Mesenchymal stem cell (in vitro differentiated cells and primary cell): ENCODE data around the gene DEFB128.

Source experiments
- DNase-seq: peaks from one replicate; pipeline ENCODE4 v3.0.0-alpha.2; 2013
- H2AFZ ChIP-seq: one replicate; pipeline ENCODE4 v1.6.1; 2013; ENCODE audit warnings: low read depth, mild to moderate bottlenecking, control low read depth, inconsistent platforms, low read length, moderate library complexity
- H2AK5ac ChIP-seq: 2 replicates; pipeline ENCODE4 v1.6.1; 2013; ENCODE audit warnings: low read length, moderate library complexity, mild to moderate bottlenecking, inconsistent platforms; ENCODE audit not compliant: severe bottlenecking
- H2BK120ac ChIP-seq: one replicate; pipeline ENCODE4 v1.6.1; 2013; ENCODE audit warnings: low read depth, mild to moderate bottlenecking, inconsistent platforms, low read length, moderate library complexity
- H2BK12ac ChIP-seq, 2 experiments: one replicate each; pipeline ENCODE4 v1.6.1; 2013; ENCODE audit warnings: inconsistent platforms in 2 of 2, low read length in 2 of 2, mild to moderate bottlenecking in 2 of 2, moderate library complexity in 2 of 2, control low read depth in 1 of 2
- H2BK15ac ChIP-seq: one replicate; pipeline ENCODE4 v1.6.1; 2013; ENCODE audit warnings: mild to moderate bottlenecking, low read depth, inconsistent platforms; ENCODE audit not compliant: poor library complexity, severe bottlenecking
- H2BK5ac ChIP-seq: 2 replicates; pipeline ENCODE4 v1.6.1; 2013; ENCODE audit warnings: low read depth, mild to moderate bottlenecking, low read length, control low read depth, inconsistent platforms; ENCODE audit not compliant: poor library complexity, severe bottlenecking
- H3K14ac ChIP-seq, 2 experiments: one replicate each; pipeline ENCODE4 v1.6.1; 2013; ENCODE audit warnings: inconsistent platforms in 2 of 2, low read length in 2 of 2, control low read depth in 1 of 2, mild to moderate bottlenecking in 1 of 2, moderate library complexity in 1 of 2
- H3K18ac ChIP-seq, 2 experiments: one replicate each; pipeline ENCODE4 v1.6.1; 2013; ENCODE audit warnings: inconsistent platforms in 2 of 2, low read length in 2 of 2, control low read depth in 1 of 2, low read depth in 1 of 2, mild to moderate bottlenecking in 1 of 2
- H3K23ac ChIP-seq, 2 experiments: one replicate each; pipeline ENCODE4 v1.6.1; 2013; ENCODE audit warnings: inconsistent platforms in 2 of 2, low read length in 2 of 2, mild to moderate bottlenecking in 2 of 2, moderate library complexity in 2 of 2, control low read depth in 1 of 2
- H3K27ac ChIP-seq: 2 replicates; pipeline ENCODE4 v1.5.1; 2013; ENCODE audit warnings: mild to moderate bottlenecking, moderate library complexity, low read length, control low read depth, inconsistent platforms; ENCODE audit not compliant: poor library complexity, severe bottlenecking
- H3K27me3 ChIP-seq, 2 experiments: 2 replicates each; pipeline versions ENCODE4 v1.6.1 to v1.7.0; 2013; ENCODE audit warnings: low read length in 2 of 2, mild to moderate bottlenecking in 2 of 2, moderate library complexity in 2 of 2, control low read depth in 1 of 2, inconsistent platforms in 1 of 2; ENCODE audit not compliant: control insufficient read depth in 1 of 2, insufficient read depth in 1 of 2
- H3K36me3 ChIP-seq, 2 experiments: 2 replicates each; pipeline versions ENCODE4 v1.6.1 to v1.7.0; 2013; ENCODE audit warnings: low read length in 2 of 2, control low read depth in 1 of 2, inconsistent platforms in 1 of 2, low read depth in 1 of 2, mild to moderate bottlenecking in 1 of 2; ENCODE audit not compliant: insufficient read depth in 2 of 2, control insufficient read depth in 1 of 2
- H3K4ac ChIP-seq, 2 experiments: one replicate each; pipeline ENCODE4 v1.6.1; 2013; ENCODE audit warnings: inconsistent platforms in 2 of 2, low read length in 2 of 2, mild to moderate bottlenecking in 2 of 2, moderate library complexity in 2 of 2, control low read depth in 1 of 2, low read depth in 1 of 2
- H3K4me1 ChIP-seq: 2 replicates; pipeline ENCODE4 v1.6.1; 2013; ENCODE audit warnings: low read depth, low read length, control low read depth; ENCODE audit not compliant: control insufficient read depth, insufficient read depth
- H3K4me2 ChIP-seq: 2 replicates; pipeline ENCODE4 v1.6.1; 2013; ENCODE audit warnings: low read length, mild to moderate bottlenecking, inconsistent platforms; ENCODE audit not compliant: poor library complexity, severe bottlenecking
- H3K4me3 ChIP-seq, 2 experiments: 2 replicates each; pipeline versions ENCODE4 v1.5.1 to v1.7.0; 2013; ENCODE audit warnings: low read length in 2 of 2, mild to moderate bottlenecking in 2 of 2, control low read depth in 1 of 2, low read depth in 1 of 2; ENCODE audit not compliant: insufficient read depth in 1 of 2
- H3K79me1 ChIP-seq: replicated peaks from 2 replicates; pipeline ENCODE4 v1.6.1; 2013; ENCODE audit warnings: mild to moderate bottlenecking, control low read depth, low read length, inconsistent platforms; ENCODE audit not compliant: poor library complexity, severe bottlenecking
- H3K9ac ChIP-seq: 2 replicates; pipeline ENCODE4 v1.7.0; 2013; ENCODE audit warnings: mild to moderate bottlenecking, low read length, moderate library complexity
- H3K9me3 ChIP-seq: 2 replicates; pipeline ENCODE4 v1.7.0; 2013; ENCODE audit warnings: mild to moderate bottlenecking, low read length; ENCODE audit not compliant: control insufficient read depth
- H4K8ac ChIP-seq: one replicate; pipeline ENCODE4 v1.6.1; 2013; ENCODE audit warnings: inconsistent platforms, mild to moderate bottlenecking, low read length, moderate library complexity
- H4K91ac ChIP-seq: one replicate; pipeline ENCODE4 v1.6.1; 2013; ENCODE audit warnings: mild to moderate bottlenecking, low read length, inconsistent platforms
- WGBS: methylation state at CpG from one replicate; pipeline ENCODE4 v1.1.7; 2013; ENCODE audit warnings: mixed read lengths; 5-methylcytosine and 5-hydroxymethylcytosine counted together

Gene DEFB128

DNA sequence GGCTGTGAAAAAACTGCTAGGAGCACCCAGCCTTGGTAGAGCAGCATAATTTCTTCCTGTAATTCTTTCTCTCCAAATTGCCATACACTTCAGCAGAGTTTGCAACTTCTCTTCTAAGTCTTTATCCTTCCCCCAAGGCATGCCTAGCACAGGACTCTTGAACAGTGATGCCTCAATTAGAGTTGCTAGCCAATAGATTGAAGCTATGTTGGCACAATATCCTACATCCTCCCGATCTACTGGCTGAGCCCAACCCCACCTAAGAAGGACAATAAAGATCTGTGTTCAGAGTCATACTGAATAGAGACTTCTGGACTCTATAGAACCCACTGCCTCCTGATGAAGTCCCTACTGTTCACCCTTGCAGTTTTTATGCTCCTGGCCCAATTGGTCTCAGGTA is 47.2 kb downstream of the DEFB128 start, which contains the start of gene DEFB126:
Gene DEFB126, plus strand, starts transcription at position 301 of the 400 bp plus-strand sequence. Its CDS starts 39 bp downstream, at position 340.
- no peak within 1 kb of the TSS for H3K18ac ChIP-seq
- no peak within 1 kb of the TSS for H3K23ac ChIP-seq
- H3K4me2 ChIP-seq, result no peak within 1 kb of the TSS
- no peak within 1 kb of the TSS for H3K27ac ChIP-seq
- H3K36me3 ChIP-seq, result no peaks in the 10 kb centered on the region
- H4K91ac ChIP-seq, result no peak within 1 kb of the TSS
- no peak within 1 kb of the TSS for H2BK15ac ChIP-seq
- peaks cover 17 to 18% of the 10 kb centered on the region in 2 experiments for H3K27me3 ChIP-seq
- H2BK12ac ChIP-seq, result no peak within 1 kb of the TSS
- H3K4ac ChIP-seq, result no peak within 1 kb of the TSS
- no peak within 1 kb of the TSS for H3K14ac ChIP-seq
- no peak within 1 kb of the TSS for H2AFZ ChIP-seq
- H3K4me1 ChIP-seq, result no peaks in the 10 kb centered on the region
- no peaks in the 10 kb centered on the region for H3K79me1 ChIP-seq
- no peak for DNase-seq
- H3K4me3 ChIP-seq, result no peak within 1 kb of the TSS
- H2AK5ac ChIP-seq, result no peak within 1 kb of the TSS
- H3K9me3 ChIP-seq, result peaks cover 8% of the 10 kb centered on the region
- no peak within 1 kb of the TSS for H3K9ac ChIP-seq
- no peak within 1 kb of the TSS for H2BK120ac ChIP-seq
- WGBS, result 29% methylated on average over 1 of the region's 1 CpG
- no peak within 1 kb of the TSS for H2BK5ac ChIP-seq
- no peak within 1 kb of the TSS for H4K8ac ChIP-seq
